GM21619 (cell line): ENCODE measurements around the gene TTC16.
A peak's percentile ranks its signal among the peaks of the same experiment; 100 is the strongest.

ENCODE experiments used
- ATAC-seq: cut with Tn5 transposase; IDR thresholded peaks from one replicate; pipeline ENCODE4 v1.9.1; 2021; ENCODE audit not compliant: unreplicated experiment

Gene TTC16

GRCh38 chr9:127763918-127764384 is 48.1 kb downstream of the TTC16 start:
- ATAC-seq = no peak

GRCh38 chr9:127765418-127765817 is 49.5 kb downstream of the TTC16 start:
- ATAC-seq = no peak

- ATAC-seq = no peak
Measured at GRCh38 chr9:127767410-127767809, 51.5 kb downstream of the TTC16 start.

- ATAC-seq = no peak
Measured at GRCh38 chr9:127767909-127768331, 52.0 kb downstream of the TTC16 start.

- no peak for ATAC-seq
Measured at GRCh38 chr9:127768698-127769097, 52.8 kb downstream of the TTC16 start.

- ATAC-seq = no peak
Measured at GRCh38 chr9:127769101-127769500, 53.2 kb downstream of the TTC16 start.

- no peak for ATAC-seq
Measured at GRCh38 chr9:127769929-127770582, 54.2 kb downstream of the TTC16 start.

GRCh38 chr9:127770583-127770904 is 54.7 kb downstream of the TTC16 start:
- ATAC-seq = no peak

GRCh38 chr9:127770905-127771569 is 55.2 kb downstream of the TTC16 start:
- ATAC-seq = peak; percentile 84

GRCh38 chr9:127771570-127772189 is 55.8 kb downstream of the TTC16 start:
- ATAC-seq = no peak

GRCh38 chr9:127772603-127773002 is 56.7 kb downstream of the TTC16 start:
- no peak for ATAC-seq

GRCh38 chr9:127773272-127773671 is 57.4 kb downstream of the TTC16 start:
- ATAC-seq = no peak

GRCh38 chr9:127773981-127774380 is 58.1 kb downstream of the TTC16 start:
- ATAC-seq = no peak

GRCh38 chr9:127776195-127776923 is 60.5 kb downstream of the TTC16 start:
- peak; percentile 30 for ATAC-seq

GRCh38 chr9:127776924-127777289 is 61.0 kb downstream of the TTC16 start:
- no peak for ATAC-seq

GRCh38 chr9:127777368-127777980 is 61.6 kb downstream of the TTC16 start:
- no peak for ATAC-seq

GRCh38 chr9:127778280-127779135 is 62.6 kb downstream of the TTC16 start, which contains the start of gene SH2D3C:
Gene SH2D3C (minus strand): TSS chr9:127778666. CDS start chr9:127778627, 39 bp downstream.
- peak; percentile 31 for ATAC-seq

- peak; percentile 39 for ATAC-seq
Measured at GRCh38 chr9:127779136-127779981, 63.5 kb downstream of the TTC16 start.
